Mucosa of gallbladder (tissue), 1 donor: ENCODE measurements around the gene AKAP5. TPM values are rescaled to one million over a fixed set of nuclear protein-coding genes. Genes with fewer than 3 reads are reported as not detected.
"Not testable (repeated sequence)": the region's sequence is repeated elsewhere in the genome, so short reads cannot be mapped to it uniquely, and the experiment has no call there.

Experiments used
- DNase-seq: peaks from one replicate; pipeline ENCODE4 v3.0.0-alpha.2; 2020; ENCODE audit warnings: low spot score
- total RNA-seq: library from RNA; stranded (reverse); gene quantifications from one replicate; pipeline ENCODE4 v1.2.1, GENCODE V29; 2021
- donor health status: DM: no; HTN: no; CAD: no.

Gene AKAP5
- total RNA-seq, 1 donor from 2014 or later, result 1.5 TPM

- DNase-seq, result peak; percentile 23
Measured at GRCh38 chr14:64502887-64503433, 37.7 kb downstream of the AKAP5 start.

- peak; percentile 86 for DNase-seq
Measured at GRCh38 chr14:64503434-64504309, 38.4 kb downstream of the AKAP5 start, which contains the start of gene ZBTB25. Gene ZBTB25, minus strand, starts transcription at chr14:64503838. Its CDS starts 13,305 bp downstream, at chr14:64490533.

GRCh38 chr14:64504310-64504896 lies 39.1 kb downstream of the AKAP5 start, which contains the start of gene ZBTB1:
Gene ZBTB1, plus strand, starts transcription at chr14:64504770. Its CDS starts 16,735 bp downstream, at chr14:64521505.
- DNase-seq, result peak; percentile 82

- peak; percentile 89 for DNase-seq
Measured at GRCh38 chr14:64504897-64505794, 39.8 kb downstream of the AKAP5 start.

GRCh38 chr14:64506721-64507120 lies 41.4 kb downstream of the AKAP5 start:
- no peak for DNase-seq

DNA sequence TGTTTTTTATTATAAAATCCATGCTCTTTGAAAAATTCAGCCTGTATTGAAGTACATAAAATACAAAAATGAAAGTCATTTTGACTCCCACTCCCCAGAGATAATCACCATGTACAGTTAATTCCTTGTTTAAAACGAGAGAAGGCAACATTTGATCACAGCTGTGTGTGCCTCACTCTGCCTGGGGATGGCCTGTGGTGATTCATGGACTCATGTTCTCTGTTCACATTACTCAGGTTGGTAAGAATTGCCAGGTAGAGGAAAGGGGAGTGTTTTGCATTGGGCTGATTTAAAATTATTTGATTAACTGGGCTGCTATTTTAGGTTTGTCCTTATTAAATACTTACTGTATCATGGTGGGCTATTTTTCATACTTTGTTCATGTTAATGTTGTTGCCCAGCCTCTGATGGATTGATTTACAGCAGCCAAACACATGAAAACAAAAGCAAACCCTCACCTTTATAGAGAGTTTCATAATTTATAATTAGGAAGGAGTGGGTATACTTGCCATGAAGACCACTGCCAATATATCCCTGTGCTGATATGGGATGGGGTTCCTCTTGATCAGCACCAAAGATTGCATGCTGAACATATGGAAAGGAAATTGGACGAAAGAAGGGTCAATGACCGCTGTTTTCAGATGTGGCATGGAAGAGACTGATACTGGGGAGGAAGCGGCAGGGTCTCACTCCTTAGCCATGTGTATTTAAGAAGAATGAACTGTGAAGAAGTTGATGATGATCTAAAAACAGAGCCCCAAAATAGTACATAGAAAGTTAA lies 42.3 kb downstream of the AKAP5 start:
- DNase-seq, result no peak

DNA sequence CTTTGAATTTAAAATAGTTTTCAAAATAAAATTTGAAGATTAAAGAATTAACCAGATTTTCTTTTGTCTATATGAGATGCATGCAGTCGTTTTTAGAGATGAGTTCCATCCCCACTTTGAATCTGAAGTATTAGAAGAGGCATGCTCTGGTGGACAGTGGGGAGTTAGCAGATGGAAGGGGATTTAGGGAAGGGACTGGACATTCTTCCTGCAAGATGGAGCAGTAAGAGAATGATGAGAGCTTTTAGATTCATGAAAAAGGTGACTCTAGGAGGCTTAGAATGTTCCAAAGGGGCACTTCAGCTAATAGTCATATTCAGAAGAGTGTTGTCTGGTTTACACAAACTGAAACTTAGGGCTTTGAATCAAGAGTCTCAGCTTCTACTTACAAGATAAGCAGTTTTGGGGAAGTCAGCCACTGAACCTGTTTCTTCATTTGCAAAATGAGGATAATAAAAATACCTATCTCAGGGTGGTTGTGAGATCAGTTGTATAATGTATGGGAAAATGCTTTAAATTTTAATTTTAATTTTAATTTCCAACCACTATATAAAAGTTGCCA lies 43.0 kb downstream of the AKAP5 start:
- DNase-seq, result no peak

- no peak for DNase-seq
Measured at GRCh38 chr14:64509036-64509435, 43.7 kb downstream of the AKAP5 start.

DNA sequence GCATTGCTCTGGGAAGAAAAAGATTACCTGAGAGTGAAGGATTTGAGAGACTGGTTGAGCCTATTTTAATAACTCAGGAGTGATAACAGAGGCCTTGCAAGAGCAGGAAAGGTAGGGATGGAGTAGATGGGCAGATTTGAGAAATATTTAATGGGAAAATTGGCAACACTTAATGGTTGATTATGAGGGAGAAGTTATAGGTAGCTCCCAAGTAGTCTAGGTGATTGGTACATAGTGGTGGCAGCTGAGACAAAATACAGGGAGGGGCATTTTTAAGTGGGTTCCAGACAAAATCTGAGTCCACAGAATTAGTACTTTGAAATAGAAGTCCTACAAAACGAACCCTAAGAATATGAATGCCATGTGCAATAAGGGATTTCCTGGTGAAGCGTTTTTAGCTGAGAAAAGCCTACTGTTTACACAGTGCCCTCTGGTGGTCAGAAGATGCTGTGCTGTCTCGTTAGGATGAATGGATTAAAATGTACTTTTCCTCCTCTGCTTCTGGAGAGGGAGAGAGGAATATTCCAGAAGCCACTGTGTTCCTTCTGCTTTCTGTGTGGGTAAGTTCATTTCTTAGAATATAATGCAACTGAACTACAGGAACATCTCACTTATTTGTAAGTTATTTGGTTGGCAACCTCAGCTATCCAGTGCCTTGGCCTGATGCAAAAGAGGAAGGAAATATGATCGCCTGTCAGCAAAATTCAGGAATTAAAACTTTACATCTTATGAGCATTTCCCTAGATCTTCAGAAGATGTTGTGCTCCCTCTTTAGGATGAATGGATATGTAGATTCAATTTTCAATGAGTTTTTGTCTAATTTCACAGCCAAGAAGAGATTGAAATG lies 45.7 kb downstream of the AKAP5 start:
- peak; percentile 78 for DNase-seq

DNA sequence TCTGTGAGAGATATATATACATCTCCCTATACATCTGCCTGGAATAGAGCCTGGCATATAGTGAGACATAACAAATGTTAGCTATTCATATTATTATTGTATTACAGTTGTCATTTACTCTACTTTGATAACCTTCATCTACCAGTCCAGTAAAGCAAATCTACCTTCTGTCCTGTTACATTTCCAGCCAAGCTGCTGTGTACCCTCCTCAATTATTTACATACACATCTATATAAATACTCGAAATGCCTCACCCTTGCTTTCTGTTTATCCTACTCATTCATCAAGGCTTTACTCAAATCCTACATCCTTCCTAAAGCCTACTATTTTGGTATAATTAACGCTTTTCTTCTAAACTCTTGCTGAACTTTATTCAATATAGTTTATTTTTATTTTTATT lies 48.0 kb downstream of the AKAP5 start:
- no peak for DNase-seq

DNA sequence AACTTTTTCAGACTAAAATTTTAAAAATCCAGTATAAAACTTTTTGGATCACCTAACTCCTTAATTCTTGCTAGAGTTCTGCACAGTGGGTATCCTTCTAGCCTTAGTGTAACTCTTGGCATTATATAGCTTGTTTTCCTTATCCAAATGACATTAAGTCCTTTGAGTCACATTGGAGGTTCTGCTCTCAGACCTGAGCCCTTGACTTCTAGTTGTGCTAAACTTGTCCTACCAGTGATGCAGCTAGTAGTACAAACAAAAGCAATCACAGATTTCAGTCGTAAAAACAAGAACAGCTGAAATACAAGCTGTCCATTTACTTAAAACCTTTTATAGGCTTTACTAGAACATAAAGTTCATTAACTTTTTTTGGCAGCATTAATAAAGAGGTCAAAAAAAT lies 49.8 kb downstream of the AKAP5 start:
- DNase-seq, result no peak

DNA sequence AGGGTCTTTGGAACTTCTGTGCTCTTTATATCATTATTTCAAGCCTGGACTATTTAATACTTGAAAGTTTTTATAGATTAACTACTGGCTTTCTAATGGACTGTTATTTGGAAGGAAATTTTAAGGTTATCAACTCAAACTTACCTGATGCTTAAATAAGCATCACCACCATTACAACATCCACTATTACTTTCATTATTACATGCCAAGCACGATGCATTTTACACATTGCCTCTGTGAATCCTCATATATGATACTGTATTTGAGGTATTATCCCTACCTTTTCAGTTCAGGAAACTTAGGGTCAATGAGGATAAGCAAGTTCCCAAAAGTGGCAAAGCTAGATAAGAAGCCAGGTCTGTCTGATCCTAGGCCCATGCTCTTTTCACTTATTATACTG lies 51.7 kb downstream of the AKAP5 start:
- DNase-seq, result no peak

DNA sequence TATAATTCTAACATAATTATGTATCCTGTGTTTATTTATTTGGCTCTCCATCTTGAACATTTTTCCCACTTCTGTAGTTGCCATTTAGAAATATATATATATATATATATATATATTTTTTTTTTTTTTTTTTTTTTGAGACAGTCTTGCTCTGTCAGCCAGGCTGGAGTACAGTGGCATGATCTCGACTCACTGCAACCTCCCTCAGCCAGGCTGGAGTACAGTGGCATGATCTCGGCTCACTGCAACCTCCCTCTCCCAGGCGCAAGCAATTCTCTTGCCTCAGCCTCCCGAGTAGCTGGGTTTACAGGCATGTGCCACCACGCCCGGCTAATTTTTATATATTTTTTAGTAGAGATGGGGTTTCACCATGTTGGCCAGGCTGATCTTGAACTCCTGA lies 52.4 kb downstream of the AKAP5 start:
- DNase-seq, result not testable (repeated sequence)

DNA sequence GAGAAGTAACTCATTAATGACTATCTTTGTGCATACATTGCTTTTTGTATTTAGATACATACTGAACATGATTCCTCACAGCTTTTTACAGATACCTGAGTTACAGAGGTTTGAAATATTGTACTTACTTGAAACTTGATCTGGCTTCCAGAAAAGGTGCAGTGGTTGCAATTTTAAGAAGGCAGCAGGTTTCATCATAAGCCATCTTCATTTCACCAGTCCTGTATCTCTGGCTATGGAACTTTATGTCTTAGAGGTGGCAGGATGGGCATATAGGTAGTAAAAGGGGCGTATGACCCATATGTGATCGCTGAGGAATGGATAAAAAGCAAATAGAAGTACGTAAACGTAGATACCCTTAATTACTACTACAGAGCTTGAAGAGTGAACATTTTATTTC lies 52.9 kb downstream of the AKAP5 start:
- no peak for DNase-seq

DNA sequence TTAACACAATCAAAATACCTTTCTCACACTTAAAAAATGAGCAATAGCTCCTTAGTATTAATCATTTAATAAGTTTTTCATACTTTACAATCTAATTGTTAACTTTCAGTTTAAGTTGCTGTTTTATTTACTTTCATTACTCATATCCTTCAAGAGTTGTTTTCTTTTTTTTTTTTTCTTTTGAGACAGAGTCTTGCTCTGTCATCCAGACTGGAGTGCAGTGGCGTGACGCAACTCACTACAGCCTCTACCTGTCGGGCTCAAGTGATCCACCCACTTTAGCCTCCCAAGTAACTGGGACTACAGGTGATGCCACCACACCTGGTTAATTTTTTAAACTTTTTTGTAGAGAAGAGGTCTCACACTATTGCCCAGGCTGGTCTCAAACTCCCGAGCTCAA lies 55.4 kb downstream of the AKAP5 start:
- DNase-seq, result no peak

GRCh38 chr14:64522591-64523355 lies 57.5 kb downstream of the AKAP5 start:
- DNase-seq, result no peak
